A673 (cell line): ENCODE data around the gene SLC40A1.

Source experiments
- CTCF ChIP-seq: fragments of 300-800, 200-600 bp; sonication (generic); conservative IDR thresholded peaks from 2 replicates; pipeline ENCODE4 v1.5.1; 2017; ENCODE audit warnings: low read depth, mild to moderate bottlenecking, antibody characterized with exemption, low read length, moderate library complexity, mixed read lengths
- EZH2 ChIP-seq: fragments of 200-600 bp; sonication (generic); IDR thresholded peaks from 2 replicates; pipeline ENCODE4 v1.6.1; 2017; ENCODE audit warnings: borderline replicate concordance, low read depth, mild to moderate bottlenecking, mixed read lengths, antibody characterized with exemption, low read length; ENCODE audit not compliant: poor library complexity, severe bottlenecking

GRCh38 chr2:189557373-189557772, 23.2 kb downstream of the SLC40A1 start:
- TF ChIP-seq EZH2 (no peak), CTCF (no peak)
